Esophagus muscularis mucosa (tissue), 3 donors: ENCODE results near the gene TNFRSF6B.

Experiments used
- CTCF ChIP-seq, 3 experiments: fragments of 200-600 bp in 2 of 3; fragments of 450-650 bp in 1 of 3; sonication (generic) in 2 of 3; IDR thresholded peaks; one replicate each; pipeline ENCODE4 v1.5.1; 2017 to 2019; ENCODE audit warnings: antibody characterized with exemption in 3 of 3, mild to moderate bottlenecking in 2 of 3, moderate library complexity in 1 of 3
- POLR2A ChIP-seq: fragments of 450-650 bp; IDR thresholded peaks from one replicate; pipeline ENCODE4 v1.6.1; 2017; ENCODE audit warnings: antibody characterized with exemption, moderate library complexity, mild to moderate bottlenecking, low read depth

DNA sequence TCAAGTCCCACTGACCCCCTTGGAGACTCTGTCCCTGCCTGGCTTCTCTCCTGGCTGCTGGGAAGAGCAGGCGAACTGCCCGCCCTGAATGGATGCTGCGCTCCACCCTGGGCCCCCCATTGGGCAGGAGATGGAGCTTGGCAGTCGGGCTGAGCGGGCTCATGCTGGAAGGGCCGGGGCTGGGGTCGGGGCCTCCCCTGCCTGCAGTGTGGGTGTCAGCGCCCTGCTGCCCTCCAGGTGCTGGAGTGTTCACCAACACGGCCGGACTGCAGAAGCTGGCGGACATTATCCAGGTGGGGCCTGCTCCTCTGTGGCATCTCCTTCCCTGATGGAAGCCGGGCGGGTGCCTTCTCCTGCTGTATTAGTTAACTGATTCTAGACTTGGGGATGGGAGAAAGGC is 16.0 kb upstream of the TNFRSF6B start:
- TF ChIP-seq POLR2A (no peak), CTCF (IDR thresholded peaks at IDR 0.05) (no peak)
